CD4-positive, alpha-beta T cell (primary cell): Measurements from ENCODE around the gene NRXN3. TPM values are rescaled to one million over a fixed set of nuclear protein-coding genes. Genes with fewer than 3 reads are reported as not detected.

ENCODE experiments used
- ATAC-seq: fragments of 200-7000 bp; cut with Tn5 transposase; one replicate; pipeline ENCODE4 v1.10.0; 2022; ENCODE audit warnings: mild to moderate bottlenecking; ENCODE audit not compliant: poor library complexity
- CTCF ChIA-PET: fragments of 350-600 bp; sonication (Branson Sonifier 250); formaldehyde crosslinking; loops from one replicate; lab custom pipeline; 2021; ENCODE audit warnings: antibody characterized with exemption, inconsistent platforms; lab: Charles Lee
- POLR2A ChIA-PET: fragments of 350-600 bp; sonication (Branson Sonifier 250); formaldehyde crosslinking; loops from one replicate; lab custom pipeline; 2021; ENCODE audit warnings: antibody characterized with exemption, inconsistent platforms; lab: Charles Lee
- DNase-seq, 14 experiments: peaks; one replicate each; pipeline ENCODE4 v3.0.0-alpha.2; 2013 to 2020; ENCODE audit warnings: mixed read lengths in 2 of 14
- H3K27ac ChIP-seq, 2 donors: one replicate each; pipeline versions ENCODE4 v1.5.1 to v1.7.0; 2013; ENCODE audit warnings: low read length in 2 of 2, low read depth in 1 of 2, mild to moderate bottlenecking in 1 of 2
- H3K27me3 ChIP-seq, 2 experiments: 1 replicate in 1 of 2; 2 replicates in 1 of 2; pipeline versions ENCODE4 v1.6.1 to v1.7.0; 2013; ENCODE audit warnings: low read length in 2 of 2, control low read depth in 1 of 2, mild to moderate bottlenecking in 1 of 2, moderate library complexity in 1 of 2; ENCODE audit not compliant: insufficient read depth in 2 of 2, control insufficient read depth in 1 of 2
- H3K36me3 ChIP-seq: one replicate; pipeline ENCODE4 v1.6.1; 2013; ENCODE audit warnings: low read length, control low read depth; ENCODE audit not compliant: insufficient read depth
- H3K4me1 ChIP-seq: one replicate; pipeline ENCODE4 v1.6.1; 2013; ENCODE audit warnings: low read length, control low read depth; ENCODE audit not compliant: insufficient read depth
- H3K4me3 ChIP-seq: one replicate; pipeline ENCODE4 v1.5.1; 2013; ENCODE audit warnings: mild to moderate bottlenecking, low read length, moderate library complexity
- H3K9me3 ChIP-seq, 2 experiments: 1 replicate in 1 of 2; 2 replicates in 1 of 2; pipeline versions ENCODE4 v1.6.1 to v1.7.0; 2013; ENCODE audit warnings: low read length in 2 of 2, mild to moderate bottlenecking in 2 of 2, control low read depth in 1 of 2, moderate library complexity in 1 of 2; ENCODE audit not compliant: control insufficient read depth in 1 of 2, insufficient read depth in 1 of 2
- H3K27ac Mint-ChIP-seq: one replicate; pipeline ENCODE4 v1.8.0; 2020; ENCODE audit warnings: mixed read lengths
- H3K27me3 Mint-ChIP-seq: one replicate; pipeline ENCODE4 v1.8.0; 2021; ENCODE audit warnings: mixed read lengths
- H3K36me3 Mint-ChIP-seq: one replicate; pipeline ENCODE4 v1.8.0; 2021; ENCODE audit warnings: low read depth, mixed read lengths
- H3K4me1 Mint-ChIP-seq: one replicate; pipeline ENCODE4 v1.8.0; 2021; ENCODE audit warnings: low read depth, mixed read lengths
- H3K4me3 Mint-ChIP-seq: one replicate; pipeline ENCODE4 v1.8.0; 2020; ENCODE audit warnings: mild to moderate bottlenecking, mixed read lengths
- H3K9me3 Mint-ChIP-seq: one replicate; pipeline ENCODE4 v1.8.0; 2020; ENCODE audit warnings: mixed read lengths
- intact Hi-C, 2 experiments: fragments of 100-400 bp; cut with DNase I in 1 of 2; cut with micrococcal nuclease in 1 of 2; formaldehyde crosslinking; loops; one replicate each; pipeline versions ENCODE4 v1.15.1 to v1.9.0; 2023 to 2025; cut with DNase I, micrococcal nuclease
- total RNA-seq, 174 experiments: library from RNA in 2 of 174; stranded (reverse) in 2 of 174; gene quantifications; one replicate each; pipeline ENCODE4 v1.2.3 and lab custom pipeline; 2021 to 2026
- TF ChIP-seq, protein P1 (sequence below): fragments of 200-600 bp; IDR thresholded peaks from one replicate; pipeline ENCODE4 v1.8.0; 2022; ENCODE audit warnings: antibody characterized with exemption, mild to moderate bottlenecking

NRXN3 gene
- total RNA-seq, 2 experiments from 2014 or later, result not detected

DNA sequence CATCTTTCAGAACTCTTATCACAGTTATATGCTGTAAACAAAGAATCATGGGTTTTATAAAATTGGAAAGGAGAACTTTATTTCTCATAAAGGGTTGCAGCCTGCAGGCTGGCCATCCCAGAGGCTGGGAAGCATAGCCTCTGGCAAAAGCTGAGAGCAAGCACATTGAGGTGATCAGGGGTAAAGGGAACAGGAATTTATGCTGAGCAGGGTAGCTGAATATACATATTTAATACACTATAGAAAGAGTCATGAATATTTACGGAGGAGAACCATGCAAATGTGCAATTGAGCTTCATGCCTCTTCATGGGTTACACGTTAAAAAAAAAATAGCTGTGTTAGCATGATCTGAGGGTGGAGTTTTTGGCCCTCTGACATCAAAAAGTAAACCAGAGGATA is 653.3 kb downstream of the NRXN3 start:
- ChIA-PET POLR2A (no interaction called here), CTCF (no interaction called here)
- Mint-ChIP-seq H3K27ac (no peak overlapping the region), H3K9me3 (peaks cover 2% of the 10 kb centered on the region), H3K4me1 (no peaks in the 10 kb centered on the region), H3K27me3 (no peaks in the 10 kb centered on the region), H3K36me3 (no peaks in the 10 kb centered on the region), H3K4me3 (no peak overlapping the region)
- Histone ChIP-seq H3K9me3 (peaks cover 0 to 3% of the 10 kb centered on the region in 2 experiments), H3K4me3 (no peak overlapping the region), H3K27me3 (no peaks in the 10 kb centered on the region), H3K27ac (no peak overlapping the region), H3K36me3 (no peaks in the 10 kb centered on the region), H3K4me1 (no peaks in the 10 kb centered on the region)
- ATAC-seq, result no peak
- TF ChIP-seq, protein P1, sequence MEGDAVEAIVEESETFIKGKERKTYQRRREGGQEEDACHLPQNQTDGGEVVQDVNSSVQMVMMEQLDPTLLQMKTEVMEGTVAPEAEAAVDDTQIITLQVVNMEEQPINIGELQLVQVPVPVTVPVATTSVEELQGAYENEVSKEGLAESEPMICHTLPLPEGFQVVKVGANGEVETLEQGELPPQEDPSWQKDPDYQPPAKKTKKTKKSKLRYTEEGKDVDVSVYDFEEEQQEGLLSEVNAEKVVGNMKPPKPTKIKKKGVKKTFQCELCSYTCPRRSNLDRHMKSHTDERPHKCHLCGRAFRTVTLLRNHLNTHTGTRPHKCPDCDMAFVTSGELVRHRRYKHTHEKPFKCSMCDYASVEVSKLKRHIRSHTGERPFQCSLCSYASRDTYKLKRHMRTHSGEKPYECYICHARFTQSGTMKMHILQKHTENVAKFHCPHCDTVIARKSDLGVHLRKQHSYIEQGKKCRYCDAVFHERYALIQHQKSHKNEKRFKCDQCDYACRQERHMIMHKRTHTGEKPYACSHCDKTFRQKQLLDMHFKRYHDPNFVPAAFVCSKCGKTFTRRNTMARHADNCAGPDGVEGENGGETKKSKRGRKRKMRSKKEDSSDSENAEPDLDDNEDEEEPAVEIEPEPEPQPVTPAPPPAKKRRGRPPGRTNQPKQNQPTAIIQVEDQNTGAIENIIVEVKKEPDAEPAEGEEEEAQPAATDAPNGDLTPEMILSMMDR, result no peak
- no peak for DNase-seq
- intact Hi-C loops, result no loop called here

DNA sequence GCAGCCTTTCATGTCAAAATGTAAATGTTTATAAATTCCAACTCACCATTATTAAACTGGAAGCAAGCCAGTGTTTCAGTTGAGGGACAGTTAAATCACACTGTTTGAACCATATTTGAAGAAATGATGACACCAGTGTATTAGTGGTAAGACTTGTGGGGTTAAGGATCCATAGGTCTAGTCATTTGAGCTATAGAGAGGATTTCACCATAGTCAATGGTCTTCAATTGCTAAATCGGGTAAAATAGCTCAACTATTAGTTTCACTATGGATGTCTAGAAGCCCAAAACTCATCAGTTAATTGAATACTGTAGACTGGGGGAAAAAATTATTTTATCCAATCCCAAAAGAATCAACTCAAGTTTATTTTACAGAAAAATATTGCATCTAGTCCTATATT is 659.1 kb downstream of the NRXN3 start:
- H3K4me3 ChIP-seq, result no peak overlapping the region
- intact Hi-C loops, result no loop called here
- Mint-ChIP-seq H3K9me3 (peaks cover 2% of the 10 kb centered on the region), H3K27me3 (peaks cover 15% of the 10 kb centered on the region), H3K4me3 (no peak overlapping the region), H3K36me3 (no peaks in the 10 kb centered on the region), H3K27ac (no peak overlapping the region), H3K4me1 (no peaks in the 10 kb centered on the region)
- TF ChIP-seq, protein P1, result no peak
- CTCF ChIA-PET, result no interaction called here
- POLR2A ChIA-PET, result no interaction called here
- H3K4me1 ChIP-seq, result no peaks in the 10 kb centered on the region
- H3K27me3 ChIP-seq, result no peaks in the 10 kb centered on the region
- no peak for ATAC-seq
- no peak for DNase-seq
- peaks cover 0 to 3% of the 10 kb centered on the region in 2 experiments for H3K9me3 ChIP-seq
- no peaks in the 10 kb centered on the region for H3K36me3 ChIP-seq
- no peak overlapping the region for H3K27ac ChIP-seq

DNA sequence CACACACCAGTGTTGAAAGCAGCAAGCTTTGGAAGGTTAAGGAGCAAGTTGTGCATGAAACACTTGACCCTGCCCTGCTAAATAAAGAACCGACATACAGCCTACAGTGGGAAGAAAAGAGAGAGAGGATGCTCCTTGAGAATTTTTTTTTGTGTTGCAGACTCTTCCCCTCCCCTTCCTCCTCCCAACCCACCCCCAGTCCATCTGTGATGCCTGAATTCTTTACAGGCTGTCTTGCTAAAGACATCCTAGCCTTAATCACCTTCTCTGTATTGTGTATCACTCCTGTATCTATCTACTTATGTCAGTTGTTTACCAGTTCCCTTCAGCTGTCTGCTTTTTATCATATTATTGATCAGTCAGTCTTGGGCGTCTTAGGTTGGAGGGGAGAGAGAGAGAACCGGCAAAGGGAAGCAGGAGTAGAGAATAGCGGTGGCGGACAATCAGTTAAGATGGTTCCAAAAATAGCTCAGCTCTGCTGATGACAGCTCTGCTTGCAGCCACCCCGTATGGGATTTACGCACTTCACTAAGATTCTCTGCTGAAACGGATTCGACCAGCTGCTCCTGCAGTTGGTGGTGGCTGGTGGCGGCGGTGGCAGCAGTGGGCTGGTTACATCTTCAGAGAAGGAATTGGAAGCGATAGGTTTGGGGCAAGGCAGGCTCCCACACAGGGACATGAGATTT is 664.7 kb downstream of the NRXN3 start:
- H3K27ac ChIP-seq, result no peak overlapping the region
- H3K4me1 Mint-ChIP-seq, result no peaks in the 10 kb centered on the region
- H3K27me3 Mint-ChIP-seq, result peaks cover 37% of the 10 kb centered on the region
- no peaks in the 10 kb centered on the region for H3K4me1 ChIP-seq
- H3K4me3 Mint-ChIP-seq, result no peak overlapping the region
- no peak overlapping the region for H3K4me3 ChIP-seq
- ChIA-PET POLR2A (no interaction called here), CTCF (no interaction called here)
- no peaks in the 10 kb centered on the region for H3K27me3 ChIP-seq
- H3K9me3 Mint-ChIP-seq, result no peaks in the 10 kb centered on the region
- H3K27ac Mint-ChIP-seq, result no peak overlapping the region
- no peak for ATAC-seq
- TF ChIP-seq, protein P1, result no peak
- intact Hi-C loops, result no loop called here
- no peak for DNase-seq
- no peaks in the 10 kb centered on the region for H3K36me3 ChIP-seq
- H3K9me3 ChIP-seq, result no peaks in the 10 kb centered on the region
- no peaks in the 10 kb centered on the region for H3K36me3 Mint-ChIP-seq
